NT2/D1 (cell line): ENCODE results near the gene ATXN7.

ENCODE experiments used
- DNase-seq: peaks from one replicate; pipeline ENCODE4 v3.0.0-alpha.2; 2011; ENCODE audit warnings: low read depth, low spot score
- H3K27me3 ChIP-seq: 2 replicates; pipeline ENCODE4 v1.6.0; 2011; ENCODE audit warnings: mild to moderate bottlenecking; ENCODE audit not compliant: insufficient read length, insufficient read depth
- H3K36me3 ChIP-seq: 2 replicates; pipeline ENCODE4 v1.6.1; 2011; ENCODE audit warnings: mild to moderate bottlenecking, low read length, mixed read lengths; ENCODE audit not compliant: insufficient read depth, insufficient read length
- H3K4me1 ChIP-seq: 2 replicates; pipeline ENCODE4 v1.5.1; 2011; ENCODE audit not compliant: insufficient read depth, insufficient read length
- H3K4me3 ChIP-seq: 2 replicates; pipeline ENCODE4 v1.5.1; 2011; ENCODE audit warnings: low read depth; ENCODE audit not compliant: insufficient read length
- H3K9ac ChIP-seq: 2 replicates; pipeline ENCODE4 v1.6.0; 2011; ENCODE audit warnings: low read depth; ENCODE audit not compliant: insufficient read length
- H3K9me3 ChIP-seq: 2 replicates; pipeline ENCODE4 v1.5.1; 2011; ENCODE audit warnings: mild to moderate bottlenecking, low read length; ENCODE audit not compliant: insufficient read depth
- SUZ12 ChIP-seq: IDR thresholded peaks from 2 replicates; pipeline ENCODE4 v1.6.1; 2011; ENCODE audit not compliant: insufficient read length, insufficient read depth; ENCODE audit errors: extremely low read depth
- YY1 ChIP-seq: IDR thresholded peaks from 2 replicates; pipeline ENCODE4 v1.6.1; 2011; ENCODE audit not compliant: insufficient read length, insufficient read depth
- ZNF274 ChIP-seq: IDR thresholded peaks from 2 replicates; pipeline ENCODE4 v1.6.1; 2011; ENCODE audit warnings: mild to moderate bottlenecking, low read depth, low read length

ATXN7 gene

GRCh38 chr3:64030741-64031140, 167.1 kb downstream of the ATXN7 start:
- no peak for TF ChIP-seq ZNF274
- TF ChIP-seq YY1: no peak
- no peak for TF ChIP-seq SUZ12
- H3K4me3 ChIP-seq: no peak overlapping the region
- peak; percentile 77 for DNase-seq
- H3K9me3 ChIP-seq: peaks cover 11% of the 10 kb centered on the region
- no peak overlapping the region for H3K9ac ChIP-seq
- no peaks in the 10 kb centered on the region for H3K27me3 ChIP-seq
- no peaks in the 10 kb centered on the region for H3K4me1 ChIP-seq
- no peaks in the 10 kb centered on the region for H3K36me3 ChIP-seq

GRCh38 chr3:64031540-64032508, 168.2 kb downstream of the ATXN7 start:
- no peaks in the 10 kb centered on the region for H3K4me1 ChIP-seq
- no peaks in the 10 kb centered on the region for H3K36me3 ChIP-seq
- TF ChIP-seq ZNF274 (no peak), SUZ12 (no peak), YY1 (no peak)
- no peaks in the 10 kb centered on the region for H3K27me3 ChIP-seq
- H3K9ac ChIP-seq: no peak overlapping the region
- peaks cover 14% of the 10 kb centered on the region for H3K9me3 ChIP-seq
- no peak for DNase-seq
- H3K4me3 ChIP-seq: no peak overlapping the region

- H3K4me1 ChIP-seq: no peaks in the 10 kb centered on the region
- no peak for DNase-seq
- no peak overlapping the region for H3K9ac ChIP-seq
- no peaks in the 10 kb centered on the region for H3K36me3 ChIP-seq
- no peaks in the 10 kb centered on the region for H3K27me3 ChIP-seq
- peaks cover 18% of the 10 kb centered on the region for H3K9me3 ChIP-seq
- no peak for TF ChIP-seq ZNF274
- H3K4me3 ChIP-seq: no peak overlapping the region
Measured at GRCh38 chr3:64033069-64033468, 169.4 kb downstream of the ATXN7 start.

- H3K9ac ChIP-seq: no peak overlapping the region
- no peak for DNase-seq
- no peaks in the 10 kb centered on the region for H3K27me3 ChIP-seq
- H3K9me3 ChIP-seq: peaks cover 18% of the 10 kb centered on the region
- no peak for TF ChIP-seq SUZ12
- no peak overlapping the region for H3K4me3 ChIP-seq
- no peaks in the 10 kb centered on the region for H3K4me1 ChIP-seq
- H3K36me3 ChIP-seq: no peaks in the 10 kb centered on the region
Measured at GRCh38 chr3:64037084-64037483, 173.4 kb downstream of the ATXN7 start.

- no peak for DNase-seq
- Histone ChIP-seq H3K9me3 (peaks cover 18% of the 10 kb centered on the region), H3K4me3 (no peak overlapping the region), H3K4me1 (no peaks in the 10 kb centered on the region), H3K27me3 (no peaks in the 10 kb centered on the region), H3K36me3 (no peaks in the 10 kb centered on the region), H3K9ac (no peak overlapping the region)
- TF ChIP-seq SUZ12 (no peak), ZNF274 (no peak), YY1 (no peak)
Measured at GRCh38 chr3:64038253-64038767, 174.6 kb downstream of the ATXN7 start.

- no peak overlapping the region for H3K9ac ChIP-seq
- TF ChIP-seq SUZ12 (no peak), ZNF274 (no peak), YY1 (no peak)
- no peaks in the 10 kb centered on the region for H3K27me3 ChIP-seq
- DNase-seq: no peak
- no peak overlapping the region for H3K4me3 ChIP-seq
- H3K4me1 ChIP-seq: no peaks in the 10 kb centered on the region
- peaks cover 12% of the 10 kb centered on the region for H3K9me3 ChIP-seq
- no peaks in the 10 kb centered on the region for H3K36me3 ChIP-seq
Measured at GRCh38 chr3:64039332-64039731, 175.7 kb downstream of the ATXN7 start.

- Histone ChIP-seq H3K36me3 (no peaks in the 10 kb centered on the region), H3K9me3 (peaks cover 8% of the 10 kb centered on the region; the same call in 1 of the 2 replicates), H3K4me1 (no peaks in the 10 kb centered on the region), H3K27me3 (no peaks in the 10 kb centered on the region), H3K4me3 (no peak overlapping the region), H3K9ac (no peak overlapping the region)
- no peak for TF ChIP-seq SUZ12
- TF ChIP-seq YY1: no peak
- TF ChIP-seq ZNF274: no peak
- DNase-seq: no peak
Measured at GRCh38 chr3:64039981-64040733, 176.5 kb downstream of the ATXN7 start.
